ENCODE measurements around the gene IL18BP.

IL18BP gene

GRCh38 chr11:71998649-71999310, at the start of gene IL18BP:
TSS of gene IL18BP (plus strand) at chr11:71998909. CDS start at chr11:71999985, 1,076 bp downstream.
- no peak for DNase-seq (ENCODE audit: low read depth)

- DNase-seq (ENCODE audit: low read depth), result no peak
Measured at GRCh38 chr11:71949034-71949433, 49.7 kb upstream of the IL18BP start.

GRCh38 chr11:71951741-71952310, 46.9 kb upstream of the IL18BP start:
- DNase-seq (ENCODE audit: low read depth), result no peak

GRCh38 chr11:71955898-71956456, 42.7 kb upstream of the IL18BP start:
- DNase-seq (ENCODE audit: low read depth), result no peak

GRCh38 chr11:71962428-71963038, 36.2 kb upstream of the IL18BP start:
- no peak for DNase-seq (ENCODE audit: low read depth)

GRCh38 chr11:71963468-71963867, 35.2 kb upstream of the IL18BP start:
- DNase-seq (ENCODE audit: low read depth), result no peak

- no peak for DNase-seq (ENCODE audit: low read depth)
Measured at GRCh38 chr11:71964641-71965040, 34.1 kb upstream of the IL18BP start.

- no peak for DNase-seq (ENCODE audit: low read depth)
Measured at GRCh38 chr11:71971680-71972079, 27.0 kb upstream of the IL18BP start.

- DNase-seq (ENCODE audit: low read depth), result no peak
Measured at GRCh38 chr11:71976551-71976950, 22.2 kb upstream of the IL18BP start.

GRCh38 chr11:71977090-71977489, 21.6 kb upstream of the IL18BP start:
- DNase-seq (ENCODE audit: low read depth), result no peak

GRCh38 chr11:71977743-71978418, 20.8 kb upstream of the IL18BP start:
- no peak for DNase-seq (ENCODE audit: low read depth)

- no peak for DNase-seq (ENCODE audit: low read depth)
Measured at GRCh38 chr11:71979094-71979493, 19.6 kb upstream of the IL18BP start.

GRCh38 chr11:71979602-71980001, 19.1 kb upstream of the IL18BP start:
- DNase-seq (ENCODE audit: low read depth), result no peak

GRCh38 chr11:71986131-71986530, 12.6 kb upstream of the IL18BP start:
- DNase-seq (ENCODE audit: low read depth), result no peak

- no peak for DNase-seq (ENCODE audit: low read depth)
Measured at GRCh38 chr11:71987521-71987920, 11.2 kb upstream of the IL18BP start.

GRCh38 chr11:71988050-71988449, 10.7 kb upstream of the IL18BP start:
- DNase-seq (ENCODE audit: low read depth), result no peak

- DNase-seq (ENCODE audit: low read depth), result no peak
Measured at GRCh38 chr11:71990701-71991100, 8.0 kb upstream of the IL18BP start.

GRCh38 chr11:71991494-71991893, 7.2 kb upstream of the IL18BP start:
- DNase-seq (ENCODE audit: low read depth), result no peak

GRCh38 chr11:71992136-71992730, 6.5 kb upstream of the IL18BP start:
- DNase-seq (ENCODE audit: low read depth), result no peak

- DNase-seq (ENCODE audit: low read depth), result no peak
Measured at GRCh38 chr11:71994786-71995185, 3.9 kb upstream of the IL18BP start.

GRCh38 chr11:71995726-71996291, 2.9 kb upstream of the IL18BP start:
- DNase-seq (ENCODE audit: low read depth), result no peak

GRCh38 chr11:71996517-71996916, 2.2 kb upstream of the IL18BP start:
- no peak for DNase-seq (ENCODE audit: low read depth)
